HG03103 (cell line): Measurements from ENCODE around the gene CR1L.
"Not testable (repeated sequence)": the region's sequence is repeated elsewhere in the genome, so short reads cannot be mapped to it uniquely, and the experiment has no call there.

Source experiments
- ATAC-seq: cut with Tn5 transposase; IDR thresholded peaks from one replicate; pipeline ENCODE4 v1.9.1; 2021; ENCODE audit warnings: low read depth; ENCODE audit not compliant: unreplicated experiment

Gene CR1L

DNA sequence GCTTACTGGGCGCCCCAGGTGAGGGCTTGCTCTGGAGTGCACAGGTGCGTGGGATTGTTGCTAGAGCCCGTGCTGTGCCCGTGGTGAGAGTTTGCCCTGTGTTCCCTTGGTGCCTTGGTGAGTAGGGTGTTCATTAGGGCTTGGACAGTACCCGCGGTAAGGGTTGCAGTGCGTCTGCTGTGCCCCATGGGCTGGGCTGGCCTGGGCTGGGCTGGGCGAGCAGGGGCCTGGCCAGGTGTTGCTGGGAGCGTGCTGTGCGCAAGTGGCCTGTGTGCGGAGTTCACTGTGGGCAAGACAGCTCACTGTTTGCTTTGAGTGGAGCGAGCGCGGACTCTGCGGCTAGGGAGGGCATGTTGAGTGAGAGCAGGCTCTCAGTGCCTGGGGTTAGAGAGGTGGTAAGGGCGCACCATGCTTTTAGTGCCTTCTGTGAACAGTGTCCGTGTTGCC, 725 bp downstream of the CR1L start:
- no peak for ATAC-seq

DNA sequence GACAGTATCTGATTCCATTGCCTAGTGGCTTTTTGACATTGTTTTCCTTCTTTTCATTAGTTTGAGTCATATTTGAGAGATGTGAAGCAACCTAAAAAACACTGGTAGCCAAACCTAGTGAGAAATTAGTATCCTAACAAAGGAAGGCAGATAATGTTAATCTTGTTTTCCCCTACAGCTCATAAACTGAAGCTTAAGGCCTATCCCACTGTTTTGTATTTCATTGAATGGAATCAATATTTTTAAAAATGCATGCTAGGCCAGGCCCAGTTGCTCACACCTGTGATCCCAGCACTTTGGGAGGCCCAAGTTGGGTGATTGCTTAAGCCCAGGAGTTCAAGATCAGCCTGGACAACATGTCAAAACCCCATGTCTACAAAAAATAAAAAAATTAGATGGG, 1.2 kb downstream of the CR1L start:
- no peak for ATAC-seq

- ATAC-seq: no peak
Measured at GRCh38 chr1:207646944-207647579, 2.1 kb downstream of the CR1L start.

DNA sequence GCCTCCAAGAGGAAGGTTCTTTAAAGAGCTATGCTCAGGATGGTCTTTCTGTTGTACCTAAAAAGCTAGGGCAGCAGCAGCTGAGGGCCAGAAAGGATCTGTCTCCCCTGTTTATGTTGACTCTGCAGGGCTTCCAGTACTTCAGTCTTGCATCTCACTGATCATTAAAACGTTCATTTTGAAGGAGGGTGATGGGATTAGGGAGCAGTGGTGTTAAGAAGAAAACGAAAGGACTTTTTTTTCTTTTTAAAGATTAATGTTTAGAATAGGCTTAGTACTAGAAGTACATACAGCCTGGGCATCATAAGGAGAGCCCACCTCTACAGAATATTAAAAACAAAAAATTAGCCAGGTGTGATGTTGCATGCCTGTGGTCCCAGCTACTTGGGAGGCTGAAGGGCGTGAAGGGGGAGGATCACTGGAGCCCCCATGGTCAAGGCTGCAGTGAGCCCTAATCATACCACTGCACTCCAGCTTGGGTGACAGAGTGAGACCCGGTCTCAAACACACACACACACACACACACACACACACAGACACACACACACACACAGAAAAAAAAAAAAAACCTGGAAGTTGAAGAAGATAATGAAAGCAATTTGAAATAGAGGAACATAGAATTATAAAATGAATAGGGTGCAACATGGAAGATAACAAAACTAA, 2.9 kb downstream of the CR1L start:
- no peak for ATAC-seq

DNA sequence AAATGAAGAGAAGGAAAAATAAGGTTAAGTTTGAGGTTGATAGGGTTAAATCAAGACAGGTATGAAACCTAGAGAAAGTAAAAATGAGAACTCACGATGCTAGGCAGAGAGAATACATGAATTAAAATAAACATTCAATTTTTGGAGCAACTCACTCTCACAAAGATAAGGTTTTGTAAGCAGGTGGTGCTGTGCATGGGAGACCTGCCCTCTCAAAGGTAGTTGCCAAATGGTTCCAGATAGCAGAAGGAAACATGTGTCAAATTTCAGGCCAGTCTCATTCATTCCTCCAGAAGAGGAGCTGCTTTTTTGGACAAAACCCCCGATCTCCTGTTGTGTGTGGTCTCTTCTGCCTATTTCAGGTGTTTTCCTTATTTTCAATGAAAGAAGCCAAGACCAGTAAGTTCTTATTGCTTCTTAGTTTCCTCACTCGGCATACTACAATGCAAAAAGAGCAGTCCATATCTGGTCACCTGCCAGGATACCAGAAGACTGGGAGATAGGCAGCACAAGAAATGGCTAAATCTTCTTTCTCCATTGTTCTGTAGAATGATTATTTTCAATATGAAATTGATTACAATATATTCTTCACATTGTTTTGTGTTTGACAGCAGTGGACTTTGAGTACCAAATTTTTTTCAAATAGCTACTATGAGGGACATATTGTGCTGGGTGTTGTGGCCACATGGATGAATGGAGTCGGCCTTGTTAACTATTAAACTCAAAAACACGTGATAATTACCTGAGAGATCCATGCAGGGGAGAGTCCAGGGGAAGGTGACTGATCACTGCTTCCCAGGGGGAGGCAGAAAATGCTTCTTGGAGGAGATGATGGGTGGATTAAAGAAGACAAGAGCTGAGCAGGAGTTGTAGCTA, 3.6 kb downstream of the CR1L start:
- no peak for ATAC-seq

- no peak for ATAC-seq
Measured at GRCh38 chr1:207649210-207649753, 4.3 kb downstream of the CR1L start.

DNA sequence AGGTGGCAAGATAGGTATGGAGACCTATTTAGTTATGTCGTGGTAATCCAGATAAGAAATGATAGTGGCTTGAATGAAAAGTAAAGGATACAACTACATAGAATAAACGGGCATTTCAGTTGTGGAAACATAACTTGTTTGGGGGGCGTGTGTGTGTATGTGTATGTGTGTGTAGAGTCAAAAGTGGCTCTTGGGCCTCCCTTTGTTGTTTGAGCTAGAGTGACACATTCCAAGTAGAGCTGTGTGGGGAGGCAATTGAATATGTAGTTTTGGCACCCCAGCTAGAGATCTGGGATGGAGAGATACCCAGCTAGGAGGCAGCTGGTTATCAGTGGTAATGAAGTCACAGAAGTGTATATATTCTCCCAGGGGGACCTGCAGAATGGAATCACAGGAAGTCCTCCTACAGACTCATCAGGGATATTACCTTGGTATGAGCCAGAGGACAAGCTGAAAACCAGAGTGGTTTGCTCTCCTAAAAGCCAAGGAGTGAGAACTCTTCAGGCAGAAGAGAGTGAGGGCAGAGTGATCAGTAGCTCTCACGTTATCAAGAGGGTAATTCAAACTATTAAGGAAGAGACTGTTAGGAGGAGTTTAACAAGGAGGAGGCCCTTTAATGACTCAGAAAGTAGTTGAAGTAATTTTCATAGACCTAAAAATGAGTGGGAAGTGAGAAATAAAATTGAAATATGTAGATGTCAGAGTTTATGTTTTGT, 5.1 kb downstream of the CR1L start:
- ATAC-seq: no peak

- ATAC-seq: no peak
Measured at GRCh38 chr1:207651583-207651982, 6.7 kb downstream of the CR1L start.

DNA sequence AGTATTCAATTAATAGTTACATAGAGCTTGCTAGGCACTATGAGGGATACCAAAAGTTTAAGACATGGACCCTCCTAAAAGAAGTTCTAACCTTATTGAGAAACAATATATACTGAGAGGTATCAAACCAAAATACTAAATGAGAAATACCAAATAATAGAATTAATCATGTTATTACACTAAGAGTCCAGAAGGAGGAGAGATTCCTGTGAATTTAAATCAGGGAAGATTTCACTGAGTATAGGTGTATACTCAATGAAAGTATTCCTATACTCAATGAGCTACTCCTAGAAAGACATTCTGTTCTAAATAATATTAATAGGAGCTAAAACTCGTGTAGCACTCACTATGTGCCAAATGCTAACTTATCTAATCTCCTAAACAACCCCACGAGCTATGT, 9.4 kb downstream of the CR1L start:
- ATAC-seq: no peak

- ATAC-seq: no peak
Measured at GRCh38 chr1:207658408-207658807, 13.5 kb downstream of the CR1L start.

DNA sequence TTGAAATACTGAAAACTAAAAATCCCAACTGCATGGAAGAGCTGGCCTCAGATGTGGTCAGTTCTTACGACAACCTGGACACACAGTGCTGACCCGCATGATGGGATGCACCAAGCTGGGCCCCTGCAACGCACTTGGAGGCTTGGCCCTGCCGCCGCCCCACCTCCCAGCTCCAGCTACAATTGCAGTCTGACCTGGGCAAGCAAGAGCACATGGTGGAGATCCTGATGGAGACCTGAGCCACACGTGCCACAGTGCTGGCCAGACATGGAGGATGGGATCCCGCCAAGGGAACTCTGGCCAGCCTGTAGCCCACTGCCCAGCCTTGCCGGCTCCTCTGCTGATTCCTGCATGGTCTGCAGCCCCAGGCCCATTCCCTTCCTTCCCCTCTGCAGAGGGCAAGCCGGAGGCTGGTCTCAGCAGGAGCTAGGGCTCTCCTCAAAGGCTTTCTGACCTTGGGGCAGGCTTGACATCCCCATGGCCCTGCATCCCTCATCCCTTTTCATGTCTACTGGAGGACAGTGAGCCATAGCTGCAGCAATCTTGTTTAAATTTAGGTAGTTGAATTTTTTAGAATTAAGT, 14.1 kb downstream of the CR1L start:
- no peak for ATAC-seq

DNA sequence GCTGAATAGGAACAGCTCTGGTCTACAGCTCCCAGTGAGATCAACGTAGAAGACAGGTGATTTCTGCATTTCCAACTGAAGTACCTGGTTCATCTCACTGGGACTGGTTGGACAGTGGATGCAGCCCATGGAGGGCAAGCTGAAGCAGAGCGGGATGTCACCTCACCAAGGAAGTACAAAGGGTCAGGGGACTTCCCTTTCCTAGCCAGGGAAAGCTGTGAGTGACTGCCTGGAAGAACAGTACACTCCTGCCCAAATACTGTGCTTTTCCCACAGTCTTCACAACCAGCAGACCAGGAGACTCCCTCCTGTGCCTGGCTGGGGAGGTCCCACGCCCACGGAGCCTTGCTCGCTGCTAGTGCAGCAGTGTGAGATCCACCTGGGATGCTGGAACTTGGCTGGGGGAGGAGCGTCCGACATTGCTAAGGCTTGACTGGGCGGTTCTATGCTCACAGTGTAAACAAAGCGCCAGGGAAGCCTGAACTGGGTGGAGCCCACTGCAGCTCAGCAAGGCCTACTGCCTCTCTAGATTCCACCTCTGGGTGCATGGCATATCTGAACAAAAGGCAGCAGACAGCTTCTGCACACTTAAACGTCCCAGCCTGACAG, 14.7 kb downstream of the CR1L start:
- ATAC-seq: no peak

DNA sequence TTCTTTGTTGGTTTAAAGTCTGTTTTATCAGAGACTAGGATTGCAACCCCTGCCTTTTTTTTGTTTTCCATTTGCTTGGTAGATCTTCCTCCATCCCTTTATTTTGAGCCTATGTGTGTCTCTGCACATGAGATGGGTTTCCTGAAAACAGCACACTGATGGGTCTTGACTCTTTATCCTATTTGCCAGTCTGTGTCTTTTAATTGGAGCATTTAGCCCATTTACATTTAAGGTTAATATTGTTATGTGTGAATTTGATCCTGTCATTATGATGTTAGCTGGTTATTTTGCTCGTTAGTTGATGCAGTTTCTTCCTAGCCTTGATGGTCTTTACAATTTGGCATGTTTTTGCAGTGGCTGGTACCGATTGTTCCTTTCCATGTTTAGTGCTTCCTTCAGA, 16.5 kb downstream of the CR1L start:
- not testable (repeated sequence) for ATAC-seq

- no peak for ATAC-seq
Measured at GRCh38 chr1:207666342-207666741, 21.4 kb downstream of the CR1L start.

GRCh38 chr1:207669528-207670009, 24.6 kb downstream of the CR1L start:
- ATAC-seq: no peak

DNA sequence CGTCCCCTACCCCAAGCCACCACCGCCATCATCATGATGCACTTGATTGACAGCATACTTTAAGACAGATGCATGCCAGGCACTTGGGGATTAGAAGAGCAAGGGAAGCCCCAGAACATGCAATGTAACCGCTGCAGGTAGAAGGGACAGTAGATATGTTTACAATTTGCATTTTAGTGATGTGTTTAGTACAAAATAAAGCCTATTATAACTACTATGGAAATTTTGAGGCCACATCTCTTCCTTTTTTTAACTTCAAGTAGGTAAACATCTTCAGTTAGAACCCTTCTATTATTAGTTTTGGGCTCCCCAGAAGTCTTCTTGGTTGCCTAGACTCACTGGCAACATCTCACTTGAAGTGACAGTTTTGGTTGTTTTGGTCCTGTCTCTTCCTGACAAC, 25.3 kb downstream of the CR1L start:
- ATAC-seq: peak; percentile 56

DNA sequence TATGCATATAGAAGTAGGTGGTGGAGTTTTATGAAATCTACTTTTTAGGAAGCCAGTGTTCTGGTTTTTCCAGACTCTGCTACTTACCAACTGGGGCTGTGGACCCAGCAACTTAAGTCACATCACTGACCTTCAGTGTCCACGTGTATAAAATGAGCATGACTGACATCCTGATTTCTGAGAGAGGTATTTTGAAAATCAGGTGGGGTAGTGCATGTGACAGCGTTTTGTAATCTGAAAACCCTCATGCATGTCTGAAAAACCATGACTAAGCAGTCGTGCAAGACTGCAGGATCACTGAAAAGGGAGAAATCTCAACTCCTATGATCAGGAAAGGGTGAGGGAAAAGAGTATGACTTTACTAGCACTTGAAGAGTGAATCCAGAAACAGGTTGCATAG, 26.1 kb downstream of the CR1L start:
- ATAC-seq: no peak

DNA sequence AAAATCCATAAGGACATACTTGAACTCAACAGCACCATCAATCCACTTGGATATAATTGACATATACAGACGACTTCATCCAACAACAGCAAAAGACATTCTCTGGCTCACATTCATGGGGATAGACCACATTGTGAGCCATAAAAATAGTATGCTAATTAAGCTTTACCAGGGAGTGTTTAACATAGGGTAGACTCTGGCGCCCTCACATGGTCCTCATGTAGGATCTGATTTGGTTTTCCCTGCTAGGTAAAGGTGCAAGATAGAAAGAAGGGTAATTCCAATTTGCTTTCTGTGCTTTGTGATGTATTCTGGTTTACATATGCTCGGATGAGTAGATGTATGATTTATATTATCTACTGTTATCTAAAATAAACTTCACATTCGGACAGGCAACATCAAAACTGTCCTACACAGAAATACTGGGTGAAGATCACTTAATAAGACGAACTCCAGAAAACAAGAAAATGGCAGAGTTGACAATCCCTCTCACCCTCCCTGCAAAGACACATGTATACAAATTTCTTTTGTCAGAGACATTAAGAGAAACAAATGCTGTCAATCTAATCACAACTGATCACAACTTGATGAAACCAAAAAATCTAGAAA, 27.7 kb downstream of the CR1L start:
- no peak for ATAC-seq

DNA sequence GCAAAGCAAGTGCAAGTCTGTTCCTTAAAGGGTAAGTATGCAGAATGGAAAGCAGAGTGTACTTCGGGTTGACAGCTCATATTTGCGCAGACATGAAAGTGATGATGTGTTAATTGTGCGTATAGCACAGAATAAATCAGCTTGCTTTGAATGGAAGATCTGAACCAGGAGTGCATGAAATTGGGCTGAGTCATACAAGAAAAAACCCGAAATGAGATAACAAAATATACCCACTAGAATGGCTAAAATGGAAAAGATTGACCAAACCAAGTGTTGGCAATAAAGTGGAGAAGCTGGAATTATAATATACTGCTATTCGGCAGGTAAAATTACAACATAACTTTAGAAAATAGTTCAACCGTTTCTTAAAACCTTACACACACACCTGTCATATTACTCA, 28.5 kb downstream of the CR1L start:
- no peak for ATAC-seq
